ENCODE measurements around the gene GFRA1. TPM values are rescaled to one million over a fixed set of nuclear protein-coding genes. Genes with fewer than 3 reads are reported as not detected.

Gene GFRA1
- total RNA-seq, 4 donors from 2014 or later, result 1.8 to 21.4 (median 12.1) TPM

- DNase-seq, result no peak
- Histone ChIP-seq H3K36me3 (no peaks in the 10 kb centered on the region), H3K27me3 (no peaks in the 10 kb centered on the region), H3K9me3 (no peaks in the 10 kb centered on the region), H3K4me3 (no peak overlapping the region), H3K4me1 (no peaks in the 10 kb centered on the region), H3K27ac (no peak overlapping the region)
- TF ChIP-seq CTCF (IDR thresholded peaks at IDR 0.05) (no peak), POLR2A (IDR thresholded peaks at IDR 0.05) (no peak)
These were observed 184.0 kb downstream of the GFRA1 start for GRCh38 chr10:116088985-116089384.

- no peak overlapping the region for H3K4me3 ChIP-seq
- DNase-seq, result no peak
- no peaks in the 10 kb centered on the region for H3K36me3 ChIP-seq
- H3K27me3 ChIP-seq, result no peaks in the 10 kb centered on the region
- no peaks in the 10 kb centered on the region for H3K4me1 ChIP-seq
- no peaks in the 10 kb centered on the region for H3K9me3 ChIP-seq
- TF ChIP-seq CTCF (IDR thresholded peaks at IDR 0.05) (no peak), POLR2A (IDR thresholded peaks at IDR 0.05) (no peak)
- H3K27ac ChIP-seq, result no peak overlapping the region
These were observed 187.7 kb downstream of the GFRA1 start for GRCh38 chr10:116085323-116085722.

GRCh38 chr10:116084161-116084560 is 188.8 kb downstream of the GFRA1 start:
- Histone ChIP-seq H3K27ac (no peak overlapping the region), H3K4me1 (no peaks in the 10 kb centered on the region), H3K36me3 (no peaks in the 10 kb centered on the region), H3K4me3 (no peak overlapping the region), H3K27me3 (no peaks in the 10 kb centered on the region), H3K9me3 (no peaks in the 10 kb centered on the region)
- DNase-seq, result no peak
- no peak for TF ChIP-seq CTCF (IDR thresholded peaks at IDR 0.05)
- no peak for TF ChIP-seq POLR2A (IDR thresholded peaks at IDR 0.05)

- no peaks in the 10 kb centered on the region for H3K36me3 ChIP-seq
- H3K27me3 ChIP-seq, result no peaks in the 10 kb centered on the region
- no peak overlapping the region for H3K4me3 ChIP-seq
- H3K4me1 ChIP-seq, result no peaks in the 10 kb centered on the region
- H3K9me3 ChIP-seq, result no peaks in the 10 kb centered on the region
- TF ChIP-seq POLR2A (IDR thresholded peaks at IDR 0.05), result no peak
- TF ChIP-seq CTCF (IDR thresholded peaks at IDR 0.05), result no peak
- no peak overlapping the region for H3K27ac ChIP-seq
- no peak for DNase-seq
These were observed 189.7 kb downstream of the GFRA1 start for GRCh38 chr10:116083226-116083762.

GRCh38 chr10:116082762-116083161 is 190.2 kb downstream of the GFRA1 start:
- H3K4me3 ChIP-seq, result no peak overlapping the region
- H3K4me1 ChIP-seq, result no peaks in the 10 kb centered on the region
- H3K27ac ChIP-seq, result no peak overlapping the region
- no peaks in the 10 kb centered on the region for H3K36me3 ChIP-seq
- H3K27me3 ChIP-seq, result no peaks in the 10 kb centered on the region
- no peak for DNase-seq
- H3K9me3 ChIP-seq, result no peaks in the 10 kb centered on the region
- TF ChIP-seq POLR2A (IDR thresholded peaks at IDR 0.05) (no peak), CTCF (IDR thresholded peaks at IDR 0.05) (no peak)

GRCh38 chr10:116082206-116082605 is 190.8 kb downstream of the GFRA1 start:
- no peaks in the 10 kb centered on the region for H3K36me3 ChIP-seq
- no peak for TF ChIP-seq POLR2A (IDR thresholded peaks at IDR 0.05)
- no peak for TF ChIP-seq CTCF (IDR thresholded peaks at IDR 0.05)
- DNase-seq, result no peak

More at GRCh38 chr10:116082206-116082605, 190.8 kb downstream of the GFRA1 start:
- Histone ChIP-seq H3K27me3 (no peaks in the 10 kb centered on the region), H3K9me3 (no peaks in the 10 kb centered on the region), H3K4me3 (no peak overlapping the region), H3K27ac (no peak overlapping the region), H3K4me1 (no peaks in the 10 kb centered on the region)

All from Peyer's patch (tissue), 4 donors.